Epithelial cell of proximal tubule (primary cell): ENCODE measurements around the gene MCMBP. TPM values are rescaled to one million over a fixed set of nuclear protein-coding genes. Genes with fewer than 3 reads are reported as not detected.
A peak's percentile ranks its signal among the peaks of the same experiment; 100 is the strongest.

Experiments
- DNase-seq: peaks from one replicate; pipeline ENCODE4 v3.0.0-alpha.2; 2011; ENCODE audit warnings: low read depth
- H3K4me3 ChIP-seq: 2 replicates; pipeline ENCODE4 v1.5.1; 2011; ENCODE audit warnings: low read depth, mild to moderate bottlenecking, low read length
- total RNA-seq: library from RNA; depleted of rRNA; stranded (reverse); fragments of >200 nt; gene quantifications from 2 replicates; pipeline ENCODE4 v1.2.3, GENCODE V29; 2015
- TF ChIP-seq, protein P1 (sequence below): conservative IDR thresholded peaks from 2 replicates; pipeline ENCODE4 v1.5.1; 2012; ENCODE audit warnings: low read depth, mild to moderate bottlenecking, low read length

Gene MCMBP
- total RNA-seq, 1 donor from 2014 or later: 58.9 TPM

- TF ChIP-seq, protein P1, sequence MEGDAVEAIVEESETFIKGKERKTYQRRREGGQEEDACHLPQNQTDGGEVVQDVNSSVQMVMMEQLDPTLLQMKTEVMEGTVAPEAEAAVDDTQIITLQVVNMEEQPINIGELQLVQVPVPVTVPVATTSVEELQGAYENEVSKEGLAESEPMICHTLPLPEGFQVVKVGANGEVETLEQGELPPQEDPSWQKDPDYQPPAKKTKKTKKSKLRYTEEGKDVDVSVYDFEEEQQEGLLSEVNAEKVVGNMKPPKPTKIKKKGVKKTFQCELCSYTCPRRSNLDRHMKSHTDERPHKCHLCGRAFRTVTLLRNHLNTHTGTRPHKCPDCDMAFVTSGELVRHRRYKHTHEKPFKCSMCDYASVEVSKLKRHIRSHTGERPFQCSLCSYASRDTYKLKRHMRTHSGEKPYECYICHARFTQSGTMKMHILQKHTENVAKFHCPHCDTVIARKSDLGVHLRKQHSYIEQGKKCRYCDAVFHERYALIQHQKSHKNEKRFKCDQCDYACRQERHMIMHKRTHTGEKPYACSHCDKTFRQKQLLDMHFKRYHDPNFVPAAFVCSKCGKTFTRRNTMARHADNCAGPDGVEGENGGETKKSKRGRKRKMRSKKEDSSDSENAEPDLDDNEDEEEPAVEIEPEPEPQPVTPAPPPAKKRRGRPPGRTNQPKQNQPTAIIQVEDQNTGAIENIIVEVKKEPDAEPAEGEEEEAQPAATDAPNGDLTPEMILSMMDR: no peak
- no peak for DNase-seq
- no peak overlapping the region for H3K4me3 ChIP-seq
These were observed 27.0 kb downstream of the MCMBP start for GRCh38 chr10:119845656-119846055.

- H3K4me3 ChIP-seq: no peak overlapping the region
- DNase-seq: no peak
- TF ChIP-seq, protein P1: no peak
These were observed 38.5 kb downstream of the MCMBP start for GRCh38 chr10:119834188-119834587.

DNA sequence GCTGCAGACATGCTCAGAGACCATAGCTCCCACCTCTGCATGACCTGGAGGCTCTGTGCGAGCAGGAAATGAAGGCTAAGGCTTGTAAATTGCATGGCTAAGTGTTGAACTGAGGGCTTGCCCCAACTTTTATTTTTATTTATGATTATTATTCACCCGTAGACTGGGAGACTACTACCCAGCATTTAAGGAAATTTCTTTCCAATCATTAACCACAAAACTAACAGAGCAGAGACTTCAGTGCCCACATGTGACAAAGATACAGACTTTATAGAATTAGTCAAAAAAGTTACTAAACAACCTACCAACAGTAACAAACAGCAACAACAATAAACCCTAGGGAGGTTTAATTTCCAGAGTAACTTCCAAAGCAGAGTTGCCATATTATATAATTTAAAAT is 39.7 kb downstream of the MCMBP start:
- TF ChIP-seq, protein P1: no peak
- no peak overlapping the region for H3K4me3 ChIP-seq
- peak; percentile 30 for DNase-seq

GRCh38 chr10:119831656-119832055 is 41.0 kb downstream of the MCMBP start:
- TF ChIP-seq, protein P1: no peak
- H3K4me3 ChIP-seq: no peak overlapping the region
- DNase-seq: no peak

DNA sequence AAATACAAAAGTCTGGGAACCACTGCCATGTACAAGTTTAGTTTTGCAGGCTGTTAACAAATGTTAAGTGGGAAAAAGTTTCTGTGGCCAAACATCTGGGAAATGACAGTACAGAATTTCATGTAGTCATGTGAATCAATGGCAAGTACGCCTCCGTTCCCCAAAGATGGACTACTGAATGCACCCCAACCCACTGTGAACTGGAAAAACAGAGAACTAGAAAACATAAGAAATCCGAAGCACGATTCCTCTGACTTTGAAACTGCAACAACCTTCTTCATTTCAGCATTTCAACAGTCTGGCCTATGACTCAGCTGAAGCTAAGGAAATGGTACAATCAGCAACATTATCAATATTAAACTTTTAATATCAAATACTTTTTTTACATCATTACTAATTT is 41.8 kb downstream of the MCMBP start:
- TF ChIP-seq, protein P1: no peak
- no peak overlapping the region for H3K4me3 ChIP-seq
- no peak for DNase-seq

DNA sequence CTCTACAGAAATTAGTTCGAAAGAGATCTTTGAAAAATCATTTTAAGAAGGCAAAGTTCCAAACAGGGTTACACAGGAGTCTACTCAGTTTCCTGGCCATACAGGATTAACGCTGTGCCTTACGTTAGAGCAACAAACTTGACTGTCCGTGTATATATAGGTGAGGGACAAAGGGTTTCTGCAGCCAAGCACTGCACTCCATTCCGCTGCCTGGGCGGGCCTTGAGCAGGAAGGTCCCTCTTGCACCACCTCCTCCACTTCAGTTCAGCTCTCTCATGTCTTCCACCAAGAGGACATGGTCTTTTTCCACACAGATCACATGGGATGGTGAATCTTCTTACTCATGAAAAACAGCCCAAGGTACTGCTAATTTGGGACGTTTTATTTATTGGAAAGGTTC is 43.2 kb downstream of the MCMBP start:
- no peak for DNase-seq
- TF ChIP-seq, protein P1: no peak

GRCh38 chr10:119827430-119827829 is 45.2 kb downstream of the MCMBP start:
- H3K4me3 ChIP-seq: no peak overlapping the region
- TF ChIP-seq, protein P1: no peak
- DNase-seq: no peak

More for the DNA sequence above, 43.2 kb downstream of the MCMBP start:
- H3K4me3 ChIP-seq: no peak overlapping the region
